Measurements from ENCODE around the gene TMEM171.
A peak's percentile ranks its signal among the peaks of the same experiment; 100 is the strongest.

TMEM171 gene

GRCh38 chr5:73131711-73132425 is 11.5 kb downstream of the TMEM171 start:
- Mint-ChIP-seq H3K36me3 (ENCODE audit: low read depth) (no peaks in the 10 kb centered on the region), H3K27ac (no peak overlapping the region), H3K4me3 (no peak overlapping the region), H3K9me3 (no peaks in the 10 kb centered on the region), H3K4me1 (no peaks in the 10 kb centered on the region), H3K27me3 (peaks cover 61% of the 10 kb centered on the region)
- DNase-seq (no peak), ATAC-seq (no peak)

GRCh38 chr5:73132759-73133158 is 12.4 kb downstream of the TMEM171 start:
- Mint-ChIP-seq H3K27me3 (peaks cover 68% of the 10 kb centered on the region), H3K4me3 (no peak overlapping the region), H3K4me1 (no peaks in the 10 kb centered on the region), H3K9me3 (no peaks in the 10 kb centered on the region), H3K27ac (no peak overlapping the region), H3K36me3 (ENCODE audit: low read depth) (no peaks in the 10 kb centered on the region)
- ATAC-seq (no peak), DNase-seq (no peak)

- Mint-ChIP-seq H3K27ac (no peak overlapping the region), H3K27me3 (peaks cover 69% of the 10 kb centered on the region), H3K4me1 (no peaks in the 10 kb centered on the region)
Observed at GRCh38 chr5:73135021-73135420, 14.6 kb downstream of the TMEM171 start.

GRCh38 chr5:73135429-73136054 is 15.2 kb downstream of the TMEM171 start:
- DNase-seq: no peak
- no peak overlapping the region for H3K4me3 Mint-ChIP-seq
- no peak overlapping the region for H3K27ac Mint-ChIP-seq
- peaks cover 63% of the 10 kb centered on the region for H3K27me3 Mint-ChIP-seq
- ATAC-seq: peak; percentile 20
- H3K9me3 Mint-ChIP-seq: no peaks in the 10 kb centered on the region
- H3K4me1 Mint-ChIP-seq: no peaks in the 10 kb centered on the region
- no peaks in the 10 kb centered on the region for H3K36me3 Mint-ChIP-seq (ENCODE audit: low read depth)

More at GRCh38 chr5:73135021-73135420, 14.6 kb downstream of the TMEM171 start:
- Mint-ChIP-seq H3K4me3 (no peak overlapping the region), H3K9me3 (no peaks in the 10 kb centered on the region), H3K36me3 (ENCODE audit: low read depth) (no peaks in the 10 kb centered on the region)
- DNase-seq (no peak), ATAC-seq (no peak)

GRCh38 chr5:73136055-73136562 is 15.7 kb downstream of the TMEM171 start:
- Mint-ChIP-seq H3K27me3 (peaks cover 59% of the 10 kb centered on the region), H3K36me3 (ENCODE audit: low read depth) (no peaks in the 10 kb centered on the region)
- DNase-seq: no peak

GRCh38 chr5:73137563-73138530 is 17.5 kb downstream of the TMEM171 start:
- Mint-ChIP-seq H3K27me3 (peaks cover 62% of the 10 kb centered on the region), H3K4me3 (no peak overlapping the region), H3K36me3 (ENCODE audit: low read depth) (no peaks in the 10 kb centered on the region), H3K4me1 (no peaks in the 10 kb centered on the region), H3K9me3 (no peaks in the 10 kb centered on the region), H3K27ac (no peak overlapping the region)
- ATAC-seq: no peak
- DNase-seq: no peak

More at GRCh38 chr5:73136055-73136562, 15.7 kb downstream of the TMEM171 start:
- no peaks in the 10 kb centered on the region for H3K9me3 Mint-ChIP-seq
- H3K27ac Mint-ChIP-seq: no peak overlapping the region
- no peak overlapping the region for H3K4me3 Mint-ChIP-seq
- no peak for ATAC-seq
- no peaks in the 10 kb centered on the region for H3K4me1 Mint-ChIP-seq

GRCh38 chr5:73139485-73139884 is 19.1 kb downstream of the TMEM171 start:
- no peaks in the 10 kb centered on the region for H3K4me1 Mint-ChIP-seq
- no peak overlapping the region for H3K27ac Mint-ChIP-seq
- no peaks in the 10 kb centered on the region for H3K36me3 Mint-ChIP-seq (ENCODE audit: low read depth)
- peaks cover 65% of the 10 kb centered on the region for H3K27me3 Mint-ChIP-seq
- no peak for ATAC-seq
- H3K4me3 Mint-ChIP-seq: no peak overlapping the region
- no peaks in the 10 kb centered on the region for H3K9me3 Mint-ChIP-seq
- DNase-seq: no peak

GRCh38 chr5:73140801-73141200 is 20.4 kb downstream of the TMEM171 start:
- H3K36me3 Mint-ChIP-seq (ENCODE audit: low read depth): no peaks in the 10 kb centered on the region
- DNase-seq (no peak), ATAC-seq (no peak)
- H3K4me3 Mint-ChIP-seq: no peak overlapping the region
- H3K4me1 Mint-ChIP-seq: no peaks in the 10 kb centered on the region
- H3K27ac Mint-ChIP-seq: no peak overlapping the region
- peaks cover 66% of the 10 kb centered on the region for H3K27me3 Mint-ChIP-seq
- H3K9me3 Mint-ChIP-seq: no peaks in the 10 kb centered on the region

GRCh38 chr5:73142035-73142434 is 21.7 kb downstream of the TMEM171 start:
- ATAC-seq (no peak), DNase-seq (no peak)
- H3K9me3 Mint-ChIP-seq: no peaks in the 10 kb centered on the region
- no peak overlapping the region for H3K27ac Mint-ChIP-seq
- no peak overlapping the region for H3K4me3 Mint-ChIP-seq
- H3K4me1 Mint-ChIP-seq: no peaks in the 10 kb centered on the region
- no peaks in the 10 kb centered on the region for H3K36me3 Mint-ChIP-seq (ENCODE audit: low read depth)
- H3K27me3 Mint-ChIP-seq: peaks cover 65% of the 10 kb centered on the region

- DNase-seq (no peak), ATAC-seq (no peak)
- H3K27ac Mint-ChIP-seq: no peak overlapping the region
- no peaks in the 10 kb centered on the region for H3K36me3 Mint-ChIP-seq (ENCODE audit: low read depth)
- no peaks in the 10 kb centered on the region for H3K4me1 Mint-ChIP-seq
- peaks cover 64% of the 10 kb centered on the region for H3K27me3 Mint-ChIP-seq
- H3K9me3 Mint-ChIP-seq: no peaks in the 10 kb centered on the region
- no peak overlapping the region for H3K4me3 Mint-ChIP-seq
Observed at GRCh38 chr5:73143716-73144115, 23.3 kb downstream of the TMEM171 start.

- H3K27me3 Mint-ChIP-seq: peaks cover 84% of the 10 kb centered on the region
- no peak overlapping the region for H3K27ac Mint-ChIP-seq
- no peak for ATAC-seq
Observed at GRCh38 chr5:73149540-73149939, 29.2 kb downstream of the TMEM171 start.

GRCh38 chr5:73150876-73151275 is 30.5 kb downstream of the TMEM171 start:
- peaks cover 85% of the 10 kb centered on the region for H3K27me3 Mint-ChIP-seq
- no peaks in the 10 kb centered on the region for H3K4me1 Mint-ChIP-seq
- H3K9me3 Mint-ChIP-seq: no peaks in the 10 kb centered on the region
- H3K4me3 Mint-ChIP-seq: no peak overlapping the region
- DNase-seq: no peak
- no peak overlapping the region for H3K27ac Mint-ChIP-seq
- no peaks in the 10 kb centered on the region for H3K36me3 Mint-ChIP-seq (ENCODE audit: low read depth)
- ATAC-seq: no peak

More at GRCh38 chr5:73149540-73149939, 29.2 kb downstream of the TMEM171 start:
- H3K4me1 Mint-ChIP-seq: no peaks in the 10 kb centered on the region
- H3K9me3 Mint-ChIP-seq: no peaks in the 10 kb centered on the region
- no peaks in the 10 kb centered on the region for H3K36me3 Mint-ChIP-seq (ENCODE audit: low read depth)
- no peak overlapping the region for H3K4me3 Mint-ChIP-seq
- DNase-seq: no peak

- peaks cover 85% of the 10 kb centered on the region for H3K27me3 Mint-ChIP-seq
- no peaks in the 10 kb centered on the region for H3K4me1 Mint-ChIP-seq
- no peak overlapping the region for H3K27ac Mint-ChIP-seq
- ATAC-seq (no peak), DNase-seq (no peak)
- H3K36me3 Mint-ChIP-seq (ENCODE audit: low read depth): no peaks in the 10 kb centered on the region
- no peaks in the 10 kb centered on the region for H3K9me3 Mint-ChIP-seq
- H3K4me3 Mint-ChIP-seq: no peak overlapping the region
Observed at GRCh38 chr5:73151766-73152410, 31.5 kb downstream of the TMEM171 start.

All from activated naive CD8-positive, alpha-beta T cell treated with anti-CD3 and anti-CD28 coated beads, Interleukin-2, amount 50 U/mL, for 24 hours (primary cell).